HG02759 (cell line): ENCODE data around the gene ZBTB48.

ENCODE experiments used
- ATAC-seq: cut with Tn5 transposase; IDR thresholded peaks from one replicate; pipeline ENCODE4 v1.9.1; 2021; ENCODE audit warnings: mild to moderate bottlenecking, moderate library complexity; ENCODE audit not compliant: unreplicated experiment

Gene ZBTB48

GRCh38 chr1:6603915-6604558 lies 24.2 kb downstream of the ZBTB48 start:
- no peak for ATAC-seq

- ATAC-seq: peak; percentile 29
Measured at GRCh38 chr1:6612641-6613360, 33.0 kb downstream of the ZBTB48 start.

GRCh38 chr1:6613361-6614018 lies 33.7 kb downstream of the ZBTB48 start, which contains the start of gene PHF13:
TSS of gene PHF13 (plus strand) at chr1:6613731. CDS start at chr1:6614067, 336 bp downstream.
- ATAC-seq: peak; percentile 88

DNA sequence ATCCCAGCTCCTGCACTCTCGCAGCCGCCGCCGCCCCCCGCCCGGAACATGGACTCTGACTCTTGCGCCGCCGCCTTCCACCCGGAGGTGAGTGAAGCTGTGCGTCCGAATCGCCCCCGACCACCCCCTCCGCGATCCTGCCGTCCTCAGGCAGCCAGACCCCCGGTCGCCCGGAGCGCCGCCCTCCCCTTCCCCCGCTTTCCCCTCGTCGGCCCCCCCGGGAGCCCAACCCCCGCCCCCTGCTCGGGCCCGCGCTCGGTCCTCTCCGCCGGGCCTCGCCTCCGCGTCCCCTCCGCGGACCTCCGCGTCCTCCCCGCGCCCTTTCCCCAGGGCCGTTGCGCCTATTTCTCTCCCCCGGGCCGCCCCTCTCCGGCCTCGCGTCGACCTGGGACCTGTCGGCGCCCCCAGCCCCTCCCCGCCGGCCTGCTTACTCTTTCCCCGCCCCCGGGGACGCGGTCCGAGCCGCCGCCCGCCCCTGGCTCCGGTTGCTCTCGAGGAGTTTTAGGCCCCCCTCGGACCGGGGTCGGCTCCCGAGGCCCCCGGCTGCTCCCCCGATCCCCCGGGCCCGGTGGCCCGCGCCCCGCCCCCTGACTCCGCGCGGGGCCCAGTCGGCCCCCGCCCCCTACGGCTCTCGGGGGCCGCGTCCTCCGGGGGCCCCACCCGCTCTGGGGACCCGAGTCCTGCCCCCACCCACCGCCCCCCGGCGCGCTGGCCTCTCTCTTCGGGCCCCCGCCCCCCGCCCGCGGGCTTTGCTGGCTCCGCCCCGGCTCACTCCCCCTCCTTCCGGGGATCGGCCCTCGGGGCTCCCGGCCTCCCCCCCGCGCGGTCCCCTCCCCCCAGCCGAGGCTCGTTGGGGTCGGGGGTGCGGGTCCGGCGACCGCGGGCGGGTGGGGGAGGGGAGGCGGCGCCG lies 34.5 kb downstream of the ZBTB48 start:
- peak; percentile 19 for ATAC-seq

GRCh38 chr1:6614929-6615785 lies 35.4 kb downstream of the ZBTB48 start:
- no peak for ATAC-seq

DNA sequence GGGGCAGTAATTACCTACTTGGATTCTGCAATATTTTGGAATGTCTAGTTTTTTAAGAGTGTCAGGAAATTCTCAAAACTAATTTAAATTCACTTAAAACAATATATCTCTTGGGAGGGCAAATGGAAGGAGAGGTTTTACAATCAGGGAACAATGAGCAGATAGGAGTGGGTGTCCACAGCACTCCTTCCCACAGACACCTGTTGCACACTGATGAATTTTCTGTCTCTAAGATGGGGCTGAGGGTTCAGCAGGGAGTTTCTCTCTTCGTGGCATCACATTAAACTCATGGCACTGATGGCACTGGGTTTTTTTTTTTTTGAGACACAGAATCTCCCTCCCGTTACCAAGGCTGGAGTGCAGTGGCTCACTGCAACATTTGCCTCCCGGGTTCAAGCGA lies 39.3 kb downstream of the ZBTB48 start:
- no peak for ATAC-seq

GRCh38 chr1:6621429-6622391 lies 41.9 kb downstream of the ZBTB48 start:
- ATAC-seq: no peak

DNA sequence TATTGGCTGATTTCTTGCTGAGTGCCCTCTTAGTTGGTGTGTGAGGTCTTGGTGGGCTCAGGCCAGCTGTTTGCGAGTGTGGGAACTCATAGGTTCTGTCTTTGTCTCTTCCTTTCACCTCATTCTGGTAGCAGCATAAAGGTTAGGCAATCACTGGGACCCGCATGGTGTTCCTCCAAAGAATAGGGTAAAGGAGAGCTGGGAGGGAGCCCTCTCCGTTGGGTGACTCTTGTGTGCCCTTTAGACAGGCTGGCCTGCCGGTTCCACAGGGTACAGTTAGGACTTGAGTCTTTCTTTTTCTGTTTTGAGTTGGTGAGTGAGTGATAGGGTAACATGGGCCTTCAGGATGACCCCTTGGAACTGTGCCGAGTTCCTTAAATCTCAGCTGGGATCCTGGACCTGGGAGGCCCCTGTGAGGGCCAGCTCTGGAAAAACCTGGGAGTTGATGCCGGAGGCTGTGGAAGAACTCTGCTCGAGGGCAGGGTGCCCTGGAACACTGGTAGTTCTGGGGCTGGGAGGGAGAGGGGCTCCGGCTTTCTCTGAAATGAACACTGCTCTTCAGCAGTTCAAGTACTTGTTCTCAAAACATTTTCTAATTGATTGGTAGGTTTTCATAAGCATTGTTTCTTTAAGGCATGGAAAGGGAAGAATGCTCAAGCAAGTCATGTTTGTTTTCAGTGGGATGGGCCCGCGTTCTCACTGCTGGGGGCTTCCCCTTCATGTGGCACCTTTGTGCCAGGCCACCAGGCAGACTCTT lies 42.8 kb downstream of the ZBTB48 start:
- no peak for ATAC-seq

DNA sequence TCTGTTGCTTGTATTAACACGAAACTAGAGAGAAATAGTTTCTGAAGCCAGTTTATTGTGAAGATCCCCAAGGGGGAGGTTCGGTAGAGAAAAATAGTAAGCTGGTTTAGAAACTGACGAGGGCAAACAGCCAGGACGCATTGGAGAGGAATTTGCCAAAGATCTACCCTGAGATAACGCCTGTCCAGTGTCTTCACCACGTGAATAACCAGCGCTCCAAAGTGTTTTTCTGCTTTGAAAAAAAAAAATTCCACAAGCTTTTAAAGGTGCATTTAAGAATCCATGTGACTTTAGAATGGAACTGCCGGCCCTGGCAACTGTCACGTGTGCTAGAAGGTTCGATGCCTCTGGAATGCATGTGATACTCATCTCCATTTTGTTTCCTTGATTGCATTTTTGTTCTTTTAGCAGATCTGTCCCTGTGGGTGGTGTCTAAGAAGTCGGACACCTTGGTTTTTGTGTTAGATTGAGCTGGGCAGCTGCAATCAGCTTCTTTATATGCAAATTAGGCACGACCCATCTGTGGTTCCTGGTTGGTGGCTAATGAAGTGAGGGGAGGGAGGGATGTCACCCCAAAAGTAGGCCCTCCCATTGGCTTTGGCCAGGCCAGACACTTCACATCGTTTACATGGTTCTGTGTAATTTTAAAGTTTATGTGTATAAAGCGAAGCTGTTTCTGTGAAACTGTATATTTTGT lies 43.6 kb downstream of the ZBTB48 start:
- ATAC-seq: no peak

GRCh38 chr1:6624710-6625583 lies 45.2 kb downstream of the ZBTB48 start, which contains the start of gene THAP3:
TSS of gene THAP3 (plus strand) at chr1:6624868. CDS start at chr1:6625219, 351 bp downstream.
- ATAC-seq: peak; percentile 86

DNA sequence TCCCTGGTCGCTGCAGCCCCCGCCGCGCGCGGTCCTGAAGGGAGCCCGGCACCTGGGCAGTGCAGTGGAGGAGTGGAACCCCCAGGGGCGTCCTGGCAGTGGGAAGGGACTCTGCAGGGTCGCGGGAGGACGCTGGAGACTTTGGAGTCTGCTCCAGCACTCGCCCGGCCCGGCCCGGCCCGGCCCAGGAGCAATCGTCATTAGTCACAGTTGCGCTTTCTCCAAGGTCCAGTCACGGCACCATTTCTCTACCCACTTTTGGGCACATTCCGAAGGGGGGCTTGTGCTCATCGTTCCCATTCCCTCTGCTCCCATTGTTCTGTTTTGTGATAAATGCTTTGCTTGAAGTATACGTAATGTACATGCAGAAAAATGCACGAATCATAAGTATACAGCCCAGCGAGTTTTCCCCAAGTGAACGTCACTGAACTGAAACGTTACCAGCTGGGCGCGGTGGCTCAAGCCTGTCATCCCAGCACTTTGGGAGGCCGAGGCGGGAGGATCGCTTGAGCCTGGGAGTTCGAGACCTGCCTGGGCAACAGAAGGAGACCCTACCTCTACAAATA lies 45.9 kb downstream of the ZBTB48 start:
- no peak for ATAC-seq

DNA sequence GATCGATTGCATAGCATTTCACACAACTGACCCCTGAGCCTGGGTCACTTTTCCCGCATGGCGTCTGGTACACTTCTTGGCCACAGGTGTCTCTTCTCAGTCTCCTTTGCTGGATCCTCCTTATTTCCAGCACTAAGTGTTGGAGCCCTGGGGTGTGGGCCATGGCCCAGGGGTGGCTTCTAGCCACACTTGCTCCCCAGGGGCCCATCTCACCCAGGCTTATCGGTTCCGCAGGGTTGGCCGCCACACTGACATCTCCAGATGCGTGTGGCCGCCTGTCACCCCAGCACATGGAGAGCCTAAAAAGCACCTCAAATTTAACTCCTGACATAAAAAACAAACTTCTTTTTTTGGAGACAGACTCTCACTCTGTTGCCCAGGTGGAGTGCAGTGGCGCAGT lies 47.2 kb downstream of the ZBTB48 start:
- ATAC-seq: no peak

- ATAC-seq: no peak
Measured at GRCh38 chr1:6627841-6628545, 48.2 kb downstream of the ZBTB48 start.

DNA sequence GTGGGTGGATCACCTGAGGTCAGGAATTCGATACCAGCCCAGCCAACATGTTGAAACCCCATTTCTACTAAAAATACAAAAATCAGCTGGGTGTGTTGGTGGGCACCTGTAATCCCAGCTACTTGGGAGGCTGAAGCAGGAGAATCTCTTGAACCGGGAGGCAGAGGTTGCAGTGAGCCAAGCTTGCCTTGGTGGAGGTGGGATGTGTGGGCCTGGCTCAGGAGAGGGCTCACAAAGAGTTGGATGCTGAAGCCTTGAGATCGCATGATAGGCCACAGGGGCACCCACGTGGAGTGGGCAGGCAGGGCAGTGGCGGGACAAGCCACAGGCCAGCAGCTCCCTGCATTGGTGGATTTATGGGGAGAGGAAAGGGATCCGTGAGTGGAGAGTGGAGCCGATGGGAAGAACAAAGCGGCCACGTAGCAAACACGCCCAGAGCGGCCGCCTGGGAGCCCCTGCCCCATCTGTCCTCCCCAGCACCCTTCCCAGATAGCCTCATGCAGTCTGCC lies 49.2 kb downstream of the ZBTB48 start:
- ATAC-seq: no peak

- ATAC-seq: no peak
Measured at GRCh38 chr1:6630027-6630426, 50.2 kb downstream of the ZBTB48 start.
